ENCODE results near the gene WDR38.

The WDR38 gene

DNA sequence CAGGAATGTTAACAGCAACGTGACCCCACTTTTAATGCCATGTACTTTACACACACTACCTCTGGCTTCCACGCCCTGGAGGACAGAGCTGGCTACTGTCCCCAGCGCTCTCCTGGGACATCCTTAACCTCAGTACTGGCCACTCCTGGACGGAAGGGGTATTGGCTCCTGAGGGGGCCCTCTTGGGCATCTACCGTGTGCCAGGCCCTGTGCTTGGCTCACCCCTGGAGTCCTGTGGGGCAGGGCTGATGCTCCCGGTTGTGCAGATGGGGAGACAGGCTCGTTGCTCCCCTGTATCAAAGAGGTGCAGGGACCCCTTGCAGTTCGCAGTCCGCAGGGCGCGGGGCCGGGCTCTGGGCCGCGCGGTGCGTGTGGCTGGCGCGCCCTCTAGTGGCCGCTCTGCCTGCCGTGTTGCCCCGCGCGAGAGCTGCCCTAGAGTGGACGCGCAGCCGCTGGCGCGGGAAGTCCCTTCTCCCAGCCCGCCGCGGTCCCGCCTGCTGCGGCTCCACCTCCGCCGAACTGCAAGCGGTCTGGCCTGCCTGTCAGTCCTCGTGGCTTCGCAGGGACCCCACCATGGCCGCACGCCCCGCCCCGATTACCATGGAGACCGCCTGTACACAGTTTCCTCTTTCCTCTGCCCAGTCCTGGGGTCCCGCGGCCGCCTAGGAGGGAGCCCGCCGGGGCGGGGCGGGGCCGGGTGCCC is at the start of gene WDR38:
WDR38 (plus strand) TSS at position 632 of the 703 bp plus-strand sequence. CDS start 72 bp downstream, outside the sequence.
- DNase-seq, result peak; percentile 91

GRCh38 chr9:124803911-124804310 is 49.3 kb upstream of the WDR38 start:
- DNase-seq, result no peak

DNA sequence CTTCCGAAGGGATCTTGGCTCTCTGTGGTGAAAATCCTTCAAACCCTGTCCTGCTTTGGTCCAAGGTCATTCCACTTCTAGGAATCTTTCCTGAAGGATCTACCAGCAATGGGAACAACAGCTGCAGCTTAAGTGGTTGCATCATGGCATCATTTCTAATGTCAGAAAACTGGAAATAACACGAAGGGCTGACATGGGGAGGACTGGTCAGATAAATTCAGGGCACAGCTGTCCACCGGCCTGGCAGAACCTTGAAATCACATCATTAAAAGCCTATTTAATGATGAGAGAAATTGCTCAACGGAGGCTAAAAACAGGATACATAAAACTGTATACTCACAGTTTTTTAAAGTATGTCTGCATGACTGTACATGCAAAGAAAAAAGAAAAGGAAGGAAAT is 48.1 kb upstream of the WDR38 start:
- DNase-seq, result no peak

DNA sequence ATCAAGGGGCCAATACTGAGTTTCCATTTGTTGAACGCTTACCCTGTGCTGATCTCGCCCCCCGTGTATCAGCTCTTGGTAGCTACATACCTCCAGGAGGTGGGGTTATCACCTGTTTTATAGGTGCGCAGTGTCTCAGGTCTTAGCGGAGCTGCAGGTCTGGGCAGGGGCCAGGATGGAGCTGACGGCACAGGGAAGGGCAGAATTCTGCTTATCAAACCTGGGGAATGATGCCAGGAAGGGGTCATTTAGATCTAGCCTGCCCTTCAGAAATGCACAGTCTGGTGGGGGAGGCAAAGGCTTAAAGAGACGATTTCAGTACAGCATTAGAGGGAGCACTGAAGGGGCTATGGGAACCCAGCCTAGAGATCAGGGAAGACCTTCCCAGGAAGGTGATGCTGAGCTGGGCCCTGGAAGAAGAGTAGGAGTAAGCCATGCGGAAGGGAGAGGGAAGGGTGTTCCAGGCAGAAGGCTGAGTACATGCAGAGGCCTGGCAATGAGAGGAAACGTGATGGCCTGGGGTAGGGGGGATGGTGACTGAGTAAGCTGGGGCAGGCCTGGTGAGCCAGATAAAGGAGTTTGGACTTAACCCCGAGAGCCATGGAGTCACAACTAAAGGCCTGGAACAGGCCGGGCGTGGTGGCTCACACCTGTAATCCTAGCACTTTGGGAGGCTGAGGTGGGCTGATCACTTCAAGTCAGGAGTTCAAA is 44.9 kb upstream of the WDR38 start:
- DNase-seq, result peak; percentile 72

DNA sequence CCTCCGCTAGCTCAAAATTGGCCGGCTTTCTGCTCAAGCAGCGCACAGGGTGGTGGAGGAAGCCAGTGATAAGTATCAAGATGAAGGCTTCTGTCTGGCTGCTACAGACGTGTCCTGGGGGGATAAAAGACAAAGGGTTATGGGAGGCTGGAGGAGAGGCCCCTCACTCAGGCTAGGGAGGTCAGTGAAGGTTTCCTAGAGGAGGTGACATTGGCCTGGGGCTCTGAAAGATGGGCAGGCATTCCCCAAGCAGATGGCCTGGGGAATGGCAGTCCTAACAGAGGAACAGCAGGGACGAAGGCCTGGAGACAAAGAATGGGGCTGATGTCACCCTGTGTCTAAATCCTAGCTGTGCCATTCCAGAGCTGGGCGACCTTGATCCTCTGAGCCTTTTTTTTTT is 44.0 kb upstream of the WDR38 start:
- DNase-seq, result peak; percentile 92

DNA sequence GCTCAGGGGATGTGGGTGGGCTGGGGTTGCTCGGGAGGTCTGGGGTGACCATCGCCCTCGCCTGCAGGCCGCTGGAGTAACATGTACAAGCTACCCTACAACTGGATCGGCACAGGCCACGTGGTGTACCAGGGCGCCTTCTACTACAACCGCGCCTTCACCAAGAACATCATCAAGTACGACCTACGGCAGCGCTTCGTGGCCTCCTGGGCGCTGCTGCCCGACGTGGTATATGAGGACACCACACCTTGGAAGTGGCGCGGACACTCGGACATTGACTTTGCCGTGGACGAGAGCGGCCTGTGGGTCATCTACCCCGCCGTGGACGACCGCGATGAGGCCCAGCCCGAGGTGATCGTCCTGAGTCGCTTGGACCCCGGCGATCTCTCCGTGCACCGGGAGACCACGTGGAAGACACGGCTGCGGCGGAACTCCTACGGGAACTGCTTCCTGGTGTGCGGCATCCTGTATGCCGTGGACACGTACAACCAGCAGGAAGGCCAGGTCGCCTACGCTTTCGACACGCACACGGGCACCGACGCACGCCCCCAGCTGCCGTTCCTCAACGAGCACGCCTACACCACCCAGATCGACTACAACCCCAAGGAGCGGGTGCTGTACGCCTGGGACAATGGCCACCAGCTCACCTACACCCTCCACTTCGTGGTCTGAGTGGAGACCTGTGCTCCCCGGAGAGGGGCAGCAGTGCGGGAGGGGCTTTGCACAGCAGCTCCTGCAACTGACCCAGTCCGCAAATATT is 43.3 kb upstream of the WDR38 start:
- DNase-seq, result no peak

DNA sequence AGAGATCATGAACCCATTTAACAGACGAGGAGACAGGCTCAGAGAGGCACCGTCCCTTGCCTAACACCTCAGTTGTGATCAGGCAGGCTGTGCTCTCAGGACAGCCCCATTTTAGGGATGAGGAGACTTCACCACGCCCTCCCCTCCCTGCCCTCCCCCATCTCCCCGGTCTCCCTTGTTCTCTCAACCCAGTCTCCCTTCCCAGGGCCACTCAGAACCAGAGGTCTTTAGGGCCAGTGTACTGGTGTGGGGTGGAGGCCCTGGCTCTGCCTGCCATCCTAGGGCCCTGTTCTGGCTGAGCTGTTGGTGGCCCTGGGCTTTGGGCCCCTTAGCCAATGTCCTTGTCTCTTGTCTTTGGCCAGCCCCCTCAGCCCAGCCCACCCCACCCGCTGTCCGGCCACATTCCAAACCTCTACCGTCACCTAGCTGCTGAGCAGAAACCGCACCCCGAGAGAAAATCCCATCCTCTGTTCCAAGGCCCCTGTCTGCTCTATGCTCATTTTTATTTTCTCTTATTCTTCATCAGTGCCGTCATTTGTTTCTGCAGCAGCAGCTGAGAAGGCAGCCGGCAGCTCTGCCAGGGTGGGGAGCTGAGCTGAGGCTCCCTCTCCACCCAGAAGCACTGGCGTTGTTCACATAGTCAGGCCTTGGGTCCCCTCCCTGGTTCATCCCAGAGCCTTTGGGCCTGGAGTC is 42.5 kb upstream of the WDR38 start:
- peak; percentile 99 for DNase-seq

- peak; percentile 99 for DNase-seq
These were observed 40.8 kb upstream of the WDR38 start for GRCh38 chr9:124812441-124812876.

DNA sequence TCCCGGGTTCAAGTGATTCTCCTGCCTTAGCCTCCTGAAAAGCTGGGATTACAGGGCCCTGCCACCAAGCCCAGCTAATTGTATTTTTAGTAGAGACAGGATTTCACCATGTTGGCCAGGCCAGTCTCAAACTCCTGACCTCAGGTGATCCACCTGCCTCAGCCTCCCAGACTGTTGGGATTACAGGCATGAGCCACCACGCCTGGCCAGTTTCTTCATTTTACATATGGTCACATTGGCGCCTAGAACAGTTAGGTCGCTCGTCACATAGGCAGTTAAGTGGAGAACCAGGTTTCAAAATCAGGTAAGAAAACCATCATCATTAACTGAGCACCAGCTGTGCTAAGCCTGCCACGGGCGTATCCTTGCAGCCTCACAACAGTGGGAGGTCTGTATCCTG is 40.2 kb upstream of the WDR38 start:
- no peak for DNase-seq

- DNase-seq, result peak; percentile 70
These were observed 39.6 kb upstream of the WDR38 start for GRCh38 chr9:124813501-124814163.

DNA sequence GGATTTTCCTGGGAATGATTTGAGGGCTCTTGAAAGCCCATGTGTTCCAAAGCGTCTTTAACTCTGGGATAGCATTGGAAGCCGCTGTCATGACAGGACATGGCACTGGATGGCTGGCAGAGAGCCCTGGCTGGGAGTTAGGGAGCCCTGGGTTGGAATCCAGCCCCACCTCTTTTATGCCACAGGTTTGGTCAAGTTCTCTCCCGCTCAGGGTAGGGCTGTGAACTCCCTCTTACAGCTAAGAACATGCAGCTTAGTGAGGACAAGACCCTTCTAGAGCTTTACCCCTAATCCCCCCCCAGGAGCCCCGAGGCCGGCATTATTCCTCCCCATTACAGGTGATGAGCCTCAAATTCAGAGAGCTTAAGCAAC is 39.1 kb upstream of the WDR38 start:
- DNase-seq, result no peak

DNA sequence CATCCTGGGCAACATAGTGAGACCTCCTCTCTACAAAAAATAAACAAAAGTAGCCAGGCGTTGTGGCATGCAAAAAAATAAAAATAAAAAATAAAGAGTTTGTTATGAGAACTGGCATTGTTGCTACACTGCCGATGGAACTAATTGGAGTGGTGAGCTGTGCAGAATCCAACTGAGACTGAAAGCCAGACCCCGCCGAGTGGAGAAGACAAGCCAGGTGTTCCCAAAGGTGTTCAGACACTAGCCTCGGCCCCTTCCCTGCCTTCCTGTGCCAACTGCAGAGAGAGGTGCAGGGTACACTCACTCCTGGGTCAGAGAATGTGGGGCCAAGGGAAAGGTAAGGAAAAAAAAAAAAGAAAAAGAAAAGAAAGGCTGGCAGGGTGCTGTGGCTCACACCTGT is 37.7 kb upstream of the WDR38 start:
- no peak for DNase-seq

DNA sequence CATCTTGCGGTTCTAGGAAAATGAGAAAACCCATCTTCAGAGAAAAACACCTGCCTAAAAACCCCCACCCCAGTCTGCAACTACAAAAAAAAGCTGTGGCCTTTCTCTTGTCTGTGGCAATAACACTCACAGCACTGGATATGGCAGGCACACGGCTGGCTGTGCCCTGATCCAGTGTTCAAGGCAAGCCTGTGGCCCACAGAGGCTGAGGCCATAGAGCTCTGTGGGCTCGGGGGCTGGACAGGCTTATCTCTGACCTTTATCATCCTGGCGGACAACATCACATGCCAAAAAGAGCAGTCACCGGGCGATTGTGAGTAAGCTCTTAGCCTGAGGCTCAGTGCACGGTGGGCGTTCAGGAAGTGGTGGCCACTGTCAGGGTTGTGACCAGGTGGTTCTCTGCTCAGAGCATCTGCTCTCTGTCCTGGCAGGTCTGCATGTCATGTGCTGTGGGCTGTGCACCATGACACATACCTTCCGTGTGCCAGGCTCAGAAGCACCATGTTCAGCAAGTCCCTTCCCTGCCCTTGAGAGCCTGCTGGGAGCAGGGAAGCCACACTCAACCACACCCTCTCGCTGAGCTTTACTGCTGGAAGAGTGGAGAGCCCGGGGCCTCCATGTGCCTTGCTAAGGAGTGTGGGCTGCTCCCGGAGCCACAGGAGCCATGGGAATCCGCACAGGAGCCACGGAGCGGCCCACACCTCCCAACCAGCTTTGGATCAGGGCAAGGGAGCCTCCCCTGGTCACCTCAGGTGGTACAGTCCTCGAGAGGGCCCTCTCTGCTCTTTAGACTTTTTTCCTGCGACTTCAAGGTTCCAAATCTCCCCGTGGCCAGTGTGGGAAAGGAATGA is 34.6 kb upstream of the WDR38 start:
- DNase-seq, result peak; percentile 98

- no peak for DNase-seq
These were observed 32.3 kb upstream of the WDR38 start for GRCh38 chr9:124820698-124821623.

GRCh38 chr9:124828489-124829333 is 24.5 kb upstream of the WDR38 start:
- no peak for DNase-seq

DNA sequence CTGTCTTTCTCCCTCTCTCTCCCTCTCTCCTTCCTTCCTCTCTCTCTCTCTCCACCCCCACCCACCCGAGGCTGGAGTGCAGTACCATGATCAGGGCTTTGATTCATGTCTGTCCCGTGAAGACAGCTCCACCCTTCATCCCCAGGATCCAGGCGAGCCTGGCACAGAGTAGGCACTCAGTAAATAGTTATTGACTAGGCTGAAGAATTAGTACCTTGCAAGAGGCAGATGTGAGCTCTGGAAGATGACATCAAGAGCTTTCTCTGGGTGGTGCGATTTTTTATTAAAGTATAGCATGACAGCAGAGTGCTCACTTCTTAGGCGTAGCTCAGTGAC is 24.0 kb upstream of the WDR38 start:
- no peak for DNase-seq

DNA sequence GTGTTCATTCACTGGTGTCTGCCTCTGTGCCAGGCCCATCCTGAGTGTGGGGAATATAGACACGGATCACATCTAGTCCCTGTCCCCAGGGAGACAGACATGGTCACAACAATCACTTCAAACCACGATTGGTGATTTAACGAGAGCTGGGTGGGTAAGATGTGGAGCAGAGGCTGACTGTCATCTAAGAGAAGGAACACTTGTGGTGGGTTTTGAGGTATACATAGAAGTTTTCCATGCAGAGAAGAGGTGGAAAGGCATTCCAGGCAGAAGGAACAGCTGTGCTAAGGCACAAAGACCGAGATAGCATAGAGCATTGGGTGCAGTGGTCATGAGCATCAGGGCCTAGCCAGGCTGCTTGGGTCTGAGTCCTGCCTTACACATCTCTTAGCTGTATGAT is 22.7 kb upstream of the WDR38 start:
- no peak for DNase-seq

DNA sequence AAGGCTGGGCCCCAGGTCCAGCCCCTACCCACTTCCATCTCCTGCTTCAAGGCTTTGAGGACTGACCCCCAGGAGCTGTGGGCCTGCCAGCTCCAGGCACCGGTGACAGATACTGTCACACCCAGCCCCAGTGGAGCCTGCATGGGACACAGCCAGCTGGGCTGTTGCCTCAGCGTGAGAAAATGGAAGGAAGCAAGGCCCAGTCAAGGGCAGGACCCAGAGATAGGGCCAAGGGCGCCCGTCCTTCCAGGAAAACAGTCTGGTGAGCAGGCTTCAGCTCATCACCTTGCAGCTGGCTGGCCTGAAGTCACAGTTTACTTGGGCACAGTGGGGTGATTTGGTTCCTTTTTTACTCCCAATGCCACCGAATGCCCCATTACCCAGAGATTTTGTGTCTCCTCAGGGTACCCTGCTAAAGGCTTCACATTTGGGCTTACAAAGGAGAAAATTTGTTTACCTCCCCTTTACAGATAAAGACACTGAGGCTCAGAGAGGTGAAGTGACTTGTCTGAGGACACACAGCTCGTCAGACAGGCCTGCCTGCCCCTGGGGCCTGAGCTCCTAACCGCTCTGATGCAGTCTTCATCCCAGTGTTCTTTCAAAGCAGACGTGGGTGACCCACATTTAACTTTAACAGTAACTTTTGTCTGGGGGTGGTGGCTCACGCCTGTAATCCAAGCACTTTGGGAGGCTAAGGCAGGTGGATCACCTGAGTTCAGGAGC is 21.5 kb upstream of the WDR38 start:
- DNase-seq, result no peak

GRCh38 chr9:124834591-124834990 is 18.7 kb upstream of the WDR38 start:
- DNase-seq, result peak; percentile 77

Data from islet precursor cell (in vitro differentiated cells).